ENCODE data around the gene ASB3.
"Not testable (repeated sequence)": the region's sequence is repeated elsewhere in the genome, so short reads cannot be mapped to it uniquely, and the experiment has no call there.

ASB3 gene, protein sequence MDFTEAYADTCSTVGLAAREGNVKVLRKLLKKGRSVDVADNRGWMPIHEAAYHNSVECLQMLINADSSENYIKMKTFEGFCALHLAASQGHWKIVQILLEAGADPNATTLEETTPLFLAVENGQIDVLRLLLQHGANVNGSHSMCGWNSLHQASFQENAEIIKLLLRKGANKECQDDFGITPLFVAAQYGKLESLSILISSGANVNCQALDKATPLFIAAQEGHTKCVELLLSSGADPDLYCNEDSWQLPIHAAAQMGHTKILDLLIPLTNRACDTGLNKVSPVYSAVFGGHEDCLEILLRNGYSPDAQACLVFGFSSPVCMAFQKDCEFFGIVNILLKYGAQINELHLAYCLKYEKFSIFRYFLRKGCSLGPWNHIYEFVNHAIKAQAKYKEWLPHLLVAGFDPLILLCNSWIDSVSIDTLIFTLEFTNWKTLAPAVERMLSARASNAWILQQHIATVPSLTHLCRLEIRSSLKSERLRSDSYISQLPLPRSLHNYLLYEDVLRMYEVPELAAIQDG

DNA sequence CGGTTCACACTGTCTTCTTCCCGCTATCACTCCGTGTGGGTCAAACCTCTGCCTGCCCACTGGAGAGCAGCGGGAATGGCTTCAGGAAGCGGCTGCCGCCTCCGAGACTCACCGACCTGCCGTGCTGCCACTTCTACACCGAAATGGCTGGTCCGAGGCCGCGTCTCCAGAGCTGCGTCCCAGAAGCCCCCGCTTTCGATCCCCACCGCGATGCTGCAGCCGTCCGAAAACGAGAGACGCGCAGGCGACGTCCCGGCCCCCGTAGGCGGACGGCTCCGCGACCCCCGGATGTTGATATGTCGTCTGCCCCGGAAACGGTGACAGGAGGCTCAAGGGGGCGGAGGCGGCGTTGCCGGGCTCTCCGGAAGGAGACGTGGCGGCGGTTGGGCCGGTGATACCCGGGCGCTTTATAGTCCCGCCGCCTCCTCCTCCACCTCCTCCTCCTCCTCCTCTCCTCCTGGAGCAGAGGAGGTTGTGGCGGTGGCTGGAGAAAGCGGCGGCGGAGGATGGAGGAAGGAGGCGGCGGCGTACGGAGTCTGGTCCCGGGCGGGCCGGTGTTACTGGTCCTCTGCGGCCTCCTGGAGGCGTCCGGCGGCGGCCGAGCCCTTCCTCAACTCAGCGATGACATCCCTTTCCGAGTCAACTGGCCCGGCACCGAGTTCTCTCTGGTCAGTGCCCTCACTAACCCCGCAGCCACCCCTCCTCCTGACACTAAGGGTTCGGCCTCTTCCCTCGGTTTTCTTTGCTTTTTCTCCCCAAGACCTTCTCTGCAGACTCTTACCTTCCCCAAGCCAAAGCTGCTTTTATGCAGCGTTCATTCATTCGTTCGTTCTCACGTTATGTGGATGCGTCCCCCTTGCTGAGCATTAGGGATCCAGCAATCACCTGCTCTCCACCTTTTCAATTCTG lies at the start of gene ASB3, which contains the start of gene ERLEC1:
TSS of gene ASB3 (minus strand) at position 249 of the 909 bp plus-strand sequence. CDS start 21,381 bp downstream, outside the sequence.
TSS of gene ERLEC1 (plus strand) at position 340 of the 909 bp plus-strand sequence. CDS start at position 507, 167 bp downstream.
- peak within 1 kb of the TSS; percentile 27 to 94 (median 87) for H3K27ac ChIP-seq
- peak within 1 kb of the TSS; percentile 75 to 94 (median 86) for H3K4me3 ChIP-seq

DNA sequence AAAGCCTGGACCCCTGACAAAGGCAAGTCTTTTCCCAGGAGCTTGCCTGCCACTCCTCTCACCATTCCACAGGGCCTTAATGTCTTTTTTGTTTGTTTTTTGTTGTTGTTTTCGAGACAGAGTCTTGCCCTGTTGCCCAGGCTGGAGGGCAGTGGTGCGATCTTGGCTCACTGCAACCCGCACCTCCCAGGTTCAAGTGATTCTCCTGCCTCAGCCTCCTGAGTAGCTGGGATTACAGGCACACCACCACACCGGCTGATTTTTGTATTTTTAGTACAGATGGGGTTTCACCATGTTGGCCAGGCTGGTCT lies 43.2 kb upstream of the ASB3 start:
- H3K27ac ChIP-seq, H3K4me3 ChIP-seq: not testable (repeated sequence)

DNA sequence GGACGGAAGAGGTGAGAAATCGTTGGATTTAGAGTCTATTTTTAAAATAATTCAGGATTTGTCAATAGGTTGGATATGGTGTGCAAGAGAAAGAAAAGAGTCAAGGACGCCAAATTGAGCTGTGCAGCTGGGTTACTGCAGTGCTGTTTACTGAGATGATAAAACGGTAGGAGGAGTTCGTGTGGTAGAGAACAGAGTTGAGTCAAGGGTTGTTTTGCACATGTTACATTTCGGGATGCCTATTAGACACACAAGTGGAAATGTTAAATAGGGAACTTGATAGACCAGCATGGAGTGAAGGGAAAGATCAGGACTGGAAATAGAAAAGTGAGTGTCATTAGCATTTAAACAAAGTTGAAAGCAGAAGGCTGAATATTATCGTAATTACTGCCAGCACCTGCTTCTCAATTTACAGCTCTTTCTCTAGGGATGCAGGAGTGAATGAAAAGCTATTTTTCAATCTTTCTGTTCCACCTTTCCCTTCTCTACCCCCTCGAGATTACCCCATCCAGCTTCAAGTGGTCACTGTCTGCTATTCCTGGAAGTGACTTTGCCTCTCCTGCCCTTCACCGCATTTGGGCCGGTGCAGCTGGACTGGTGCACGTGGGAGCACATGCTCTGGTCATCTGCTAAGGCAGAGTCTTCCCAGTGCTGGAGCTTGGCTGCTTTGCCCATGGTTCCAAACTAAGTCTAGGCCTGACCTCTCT lies 42.7 kb upstream of the ASB3 start:
- H3K27ac ChIP-seq: no peak overlapping the region

DNA sequence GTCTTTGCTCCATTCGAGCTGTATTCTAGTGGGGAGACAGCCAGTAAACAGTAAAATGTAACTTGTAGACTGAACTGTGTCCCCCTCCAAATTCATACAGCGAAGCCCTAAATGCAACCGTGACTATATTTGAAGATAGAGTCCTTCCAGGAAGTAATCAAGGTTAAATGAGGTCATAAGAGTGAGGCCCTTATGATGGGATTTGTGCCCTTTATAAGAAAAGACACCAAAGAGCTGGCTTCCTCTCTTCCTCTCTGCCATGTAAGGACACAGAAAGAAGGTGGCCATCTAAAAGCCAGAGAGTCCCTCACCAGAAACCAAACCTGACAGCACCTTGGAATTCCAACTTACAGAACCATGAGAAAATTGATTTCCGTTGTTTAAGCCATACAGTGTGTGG lies 41.6 kb upstream of the ASB3 start:
- no peak overlapping the region for H3K4me3 ChIP-seq
- H3K27ac ChIP-seq: no peak overlapping the region

More for the DNA sequence above, 42.7 kb upstream of the ASB3 start:
- H3K4me3 ChIP-seq: no peak overlapping the region

DNA sequence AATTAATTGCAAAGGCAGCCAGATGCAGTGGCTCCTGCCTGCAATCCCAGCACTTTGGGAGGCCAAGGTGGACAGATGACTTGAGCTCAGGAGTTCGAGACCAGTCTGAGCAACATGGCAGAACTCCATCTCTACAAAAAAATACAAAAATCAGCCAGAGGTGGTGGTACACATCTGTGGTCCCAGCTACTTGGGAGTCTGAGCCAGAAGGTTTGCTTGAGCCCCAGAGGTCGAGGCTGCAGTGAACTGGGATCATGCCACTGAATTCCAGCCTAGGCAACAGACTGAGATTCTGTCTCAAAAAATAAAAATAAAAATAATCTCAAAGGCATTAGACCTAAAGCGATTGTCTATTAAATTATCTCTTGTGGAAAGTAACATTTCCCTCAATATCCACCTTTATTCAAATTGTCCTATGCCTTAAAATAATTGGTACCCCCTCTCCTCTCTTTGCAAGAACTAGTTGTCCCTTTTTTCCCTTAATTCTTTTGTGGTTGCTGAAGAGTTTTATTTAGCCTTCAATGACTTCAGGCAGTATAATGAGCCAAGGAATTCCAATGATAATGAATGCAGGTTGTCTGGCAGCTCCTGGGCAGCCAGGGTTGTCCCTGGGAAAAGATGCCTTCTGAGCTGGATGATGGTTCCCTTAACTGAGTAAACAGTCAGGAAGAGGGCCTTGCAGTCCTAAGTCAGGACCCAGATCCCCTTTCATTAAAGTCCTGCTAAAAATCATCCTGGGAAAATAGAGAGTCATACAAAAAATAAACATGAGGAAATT lies 40.8 kb upstream of the ASB3 start:
- no peak overlapping the region for H3K4me3 ChIP-seq
- peak overlapping the region in 5 of 21 experiments; percentile 6 to 48 (median 16) for H3K27ac ChIP-seq

DNA sequence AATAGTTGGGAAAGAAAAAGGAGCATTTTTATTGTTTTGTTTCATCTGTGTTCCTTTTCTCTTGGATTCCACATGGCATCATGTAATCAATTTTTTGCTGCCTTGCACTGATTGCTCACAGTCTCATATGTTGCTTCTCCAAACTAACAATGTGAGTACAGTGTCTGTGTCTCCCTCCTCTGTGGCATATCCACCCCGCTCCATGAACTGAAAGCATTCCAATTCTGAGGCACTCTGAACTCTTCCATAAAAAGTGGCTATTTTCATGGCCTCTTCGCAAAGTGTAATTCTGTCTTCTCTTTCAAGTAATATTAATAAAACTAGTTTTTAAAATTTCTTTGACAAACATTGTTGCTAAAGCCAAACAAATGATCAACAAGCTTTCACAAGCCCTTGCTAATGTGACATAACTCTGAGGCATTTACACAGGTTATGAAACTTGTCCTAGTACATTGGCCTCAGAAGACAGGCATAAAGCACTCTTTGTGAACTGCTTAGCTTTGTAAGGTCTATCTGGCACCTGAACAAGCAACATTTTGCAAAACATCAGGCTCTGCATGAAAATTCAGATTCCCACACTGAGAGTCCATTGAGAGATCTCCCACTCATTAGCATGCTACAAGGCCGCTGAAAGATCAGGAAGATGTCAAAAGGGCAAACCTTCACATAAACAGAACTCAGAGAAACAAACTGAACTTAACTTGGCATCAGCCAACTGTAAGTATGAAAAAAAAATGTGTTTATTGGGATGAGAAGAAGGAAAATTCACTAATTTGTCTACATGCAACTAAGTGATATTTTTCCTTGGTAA lies 40.0 kb upstream of the ASB3 start:
- H3K27ac ChIP-seq: peak overlapping the region in 6 of 21 experiments; percentile 16 to 64 (median 32)
- H3K4me3 ChIP-seq: no peak overlapping the region

DNA sequence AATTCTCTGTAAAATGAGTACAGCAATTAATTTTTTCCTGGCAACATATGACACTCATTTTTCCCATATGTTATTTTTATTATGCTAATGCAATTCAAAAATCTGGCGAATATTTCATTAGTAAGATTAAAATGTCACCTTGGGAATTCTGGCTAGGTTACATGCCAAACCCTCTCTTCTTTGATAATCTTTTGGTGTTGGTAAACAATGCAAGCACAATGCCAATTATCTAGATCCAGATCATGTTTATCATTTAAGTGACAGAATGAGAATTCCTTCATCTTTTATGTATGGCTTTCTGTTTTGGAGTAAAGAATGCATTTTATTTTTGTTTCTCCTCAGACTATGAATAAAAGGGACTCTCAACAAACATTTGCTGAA lies 39.3 kb upstream of the ASB3 start:
- peak overlapping the region in 7 of 21 experiments; percentile 5 to 64 (median 23) for H3K27ac ChIP-seq
- no peak overlapping the region for H3K4me3 ChIP-seq

DNA sequence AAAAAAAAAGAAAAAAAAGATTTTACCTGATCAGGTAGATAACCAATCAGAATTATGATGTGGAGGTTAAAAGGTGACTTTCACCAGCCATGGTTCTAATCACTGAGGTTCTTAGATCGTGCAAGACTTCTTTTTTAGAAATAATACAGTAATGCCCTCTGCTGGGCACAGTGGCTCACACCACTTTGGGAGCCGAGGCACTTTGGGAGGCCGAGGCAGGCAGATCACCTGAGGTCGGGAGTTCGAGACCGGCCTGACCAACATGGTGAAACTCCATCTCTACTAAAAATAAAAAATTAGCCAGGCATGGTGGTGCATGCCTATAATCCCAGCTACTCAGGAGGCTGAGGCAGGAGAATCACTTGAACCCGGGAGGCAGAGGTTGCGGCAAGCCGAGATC lies 36.9 kb upstream of the ASB3 start:
- not testable (repeated sequence) for H3K4me3 ChIP-seq, H3K27ac ChIP-seq

DNA sequence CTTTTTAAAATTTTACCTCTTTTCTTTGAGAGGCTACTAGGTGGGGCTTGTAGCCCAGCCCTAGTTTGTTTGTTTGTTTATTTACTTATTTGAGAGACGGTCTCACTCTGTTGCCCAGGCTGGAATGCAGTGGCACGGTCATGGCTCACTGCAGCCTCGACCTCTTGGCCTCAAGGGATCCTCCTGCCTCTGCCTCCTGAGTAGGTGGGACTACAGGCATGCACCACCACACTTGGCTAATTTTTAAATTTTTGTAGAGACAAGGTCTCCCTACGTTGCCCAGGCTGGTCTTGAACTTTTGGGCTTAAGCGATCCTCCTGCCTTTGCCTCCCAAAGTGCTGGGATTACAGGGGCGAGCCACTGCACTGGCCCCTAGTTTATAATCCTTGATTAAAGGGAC lies 35.1 kb upstream of the ASB3 start:
- no peak overlapping the region for H3K27ac ChIP-seq
- H3K4me3 ChIP-seq: no peak overlapping the region

DNA sequence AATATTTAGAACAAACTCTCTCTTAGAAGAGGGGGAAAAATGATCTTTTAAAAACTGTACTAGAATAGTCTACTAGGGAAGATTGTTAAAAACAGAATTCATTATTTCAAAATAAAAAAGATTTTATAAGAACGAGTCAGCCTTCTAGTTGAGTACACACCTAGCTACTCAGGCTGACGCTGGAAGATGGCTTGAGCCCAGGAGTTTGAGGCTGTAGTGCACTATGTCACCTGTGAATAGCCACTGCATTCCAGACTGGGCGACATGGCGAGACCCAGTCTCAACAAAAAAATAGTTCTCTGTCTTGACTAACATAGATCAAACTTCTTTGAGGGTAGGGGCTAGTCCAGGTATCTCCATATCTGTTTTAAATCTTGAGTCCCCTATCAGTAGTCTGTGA lies 34.0 kb upstream of the ASB3 start:
- H3K27ac ChIP-seq: no peak overlapping the region
- H3K4me3 ChIP-seq: no peak overlapping the region

DNA sequence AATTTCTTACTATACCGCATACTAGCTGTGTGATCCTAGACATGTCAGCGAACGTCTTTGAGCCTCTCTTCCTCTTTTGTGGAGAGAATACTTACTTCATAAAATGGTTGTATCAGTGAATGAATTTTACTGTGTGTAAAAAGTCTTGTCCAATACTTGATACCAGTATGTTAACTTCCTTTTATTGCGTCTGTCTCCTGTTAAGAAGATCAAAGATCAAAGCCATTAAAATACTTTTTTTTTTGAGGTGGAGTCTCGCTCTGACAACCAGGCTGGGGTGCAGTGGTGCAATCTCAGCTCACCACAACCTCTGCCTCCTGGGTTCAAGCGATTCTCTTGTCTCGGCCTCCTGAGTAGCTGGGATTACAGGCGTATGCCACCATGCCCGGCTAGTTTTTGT lies 33.3 kb upstream of the ASB3 start:
- Histone ChIP-seq H3K27ac (no peak overlapping the region), H3K4me3 (no peak overlapping the region)

DNA sequence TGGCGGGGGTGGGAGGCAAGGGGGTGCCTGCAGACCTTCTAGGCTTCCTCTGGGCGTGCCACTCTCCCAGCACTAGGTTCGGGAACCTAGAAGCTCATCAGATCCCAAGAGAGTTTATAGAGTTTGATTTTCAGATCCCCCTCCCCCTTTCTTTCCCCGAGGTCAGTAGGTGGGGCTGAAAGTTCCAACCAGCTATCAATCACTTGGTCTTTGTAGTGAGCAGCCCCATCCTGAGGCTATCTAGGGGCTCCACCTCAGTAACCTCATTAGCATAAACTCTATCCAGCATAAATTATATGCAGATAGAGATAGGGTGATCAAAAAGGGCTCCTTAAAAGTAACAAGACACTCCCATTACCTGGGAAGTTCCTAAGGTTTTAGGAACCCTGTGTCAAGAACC lies 32.9 kb upstream of the ASB3 start:
- no peak overlapping the region for H3K27ac ChIP-seq

DNA sequence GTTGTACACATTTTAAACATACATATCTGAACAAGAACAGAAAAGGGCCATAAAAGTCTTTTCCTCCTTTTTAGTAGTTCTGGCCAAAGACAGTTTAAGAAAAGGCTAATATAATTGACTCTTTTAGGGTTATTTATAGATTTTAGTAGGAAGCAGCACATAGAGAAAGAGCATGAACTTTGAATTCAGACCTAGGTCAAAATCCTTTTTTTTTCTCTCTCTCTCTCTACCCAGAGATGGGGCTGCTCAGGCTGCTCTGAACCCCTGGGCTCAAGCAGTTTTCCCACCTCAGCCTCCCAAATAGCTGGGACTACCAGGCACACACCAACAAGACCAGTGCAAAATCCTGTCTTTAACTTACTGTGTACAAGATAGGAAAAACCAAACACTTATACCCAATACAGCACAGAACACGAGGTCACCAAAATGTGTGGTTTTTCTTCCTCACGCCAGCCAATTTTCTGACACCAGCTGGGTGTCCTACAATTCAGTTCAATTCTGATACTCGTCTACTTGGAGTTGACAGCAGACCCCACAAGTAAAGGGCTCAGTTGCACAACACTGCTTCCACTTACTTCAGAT lies 32.2 kb upstream of the ASB3 start:
- Histone ChIP-seq H3K4me3 (no peak overlapping the region), H3K27ac (no peak overlapping the region)

More for the DNA sequence above, 32.9 kb upstream of the ASB3 start:
- no peak overlapping the region for H3K4me3 ChIP-seq

DNA sequence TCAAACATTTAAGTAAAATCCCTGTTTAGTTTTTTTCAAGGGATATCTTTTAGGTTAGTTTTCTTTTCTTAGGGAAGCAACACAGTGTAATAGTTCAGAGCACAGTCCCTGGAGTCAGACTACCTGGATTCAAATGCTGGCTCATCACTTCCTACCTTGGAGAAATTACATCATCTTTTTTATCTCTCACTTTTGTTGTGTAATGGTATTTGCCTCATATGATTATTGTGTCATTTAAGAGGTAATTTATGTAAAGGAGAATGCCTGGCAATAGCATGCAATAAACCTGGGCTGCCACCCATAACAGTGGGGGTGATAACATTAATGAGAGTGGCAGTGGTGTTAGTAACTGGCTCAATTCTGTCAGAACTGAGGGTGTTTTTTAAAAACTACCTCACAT lies 26.4 kb upstream of the ASB3 start:
- no peak overlapping the region for H3K27ac ChIP-seq
- no peak overlapping the region for H3K4me3 ChIP-seq

DNA sequence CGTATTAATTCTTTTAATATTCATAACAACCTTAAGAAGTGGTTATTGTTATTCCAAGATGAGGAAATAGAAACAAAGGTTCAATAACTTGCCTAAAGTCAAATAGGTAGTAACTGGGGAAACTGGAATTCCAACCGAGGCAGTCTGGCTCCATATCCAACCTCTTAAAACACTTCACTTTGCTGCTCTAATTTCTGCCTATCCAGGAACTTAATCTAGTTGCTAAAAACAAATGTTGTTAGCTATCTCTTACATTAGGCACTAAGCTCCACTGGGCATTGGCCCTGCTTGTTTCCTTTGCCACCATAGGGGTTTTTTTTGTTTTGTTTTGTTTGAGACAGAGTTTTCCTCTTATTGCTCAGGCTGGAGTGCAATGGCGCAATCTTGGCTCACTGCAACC lies 24.8 kb upstream of the ASB3 start:
- Histone ChIP-seq H3K4me3 (no peak overlapping the region), H3K27ac (no peak overlapping the region)

DNA sequence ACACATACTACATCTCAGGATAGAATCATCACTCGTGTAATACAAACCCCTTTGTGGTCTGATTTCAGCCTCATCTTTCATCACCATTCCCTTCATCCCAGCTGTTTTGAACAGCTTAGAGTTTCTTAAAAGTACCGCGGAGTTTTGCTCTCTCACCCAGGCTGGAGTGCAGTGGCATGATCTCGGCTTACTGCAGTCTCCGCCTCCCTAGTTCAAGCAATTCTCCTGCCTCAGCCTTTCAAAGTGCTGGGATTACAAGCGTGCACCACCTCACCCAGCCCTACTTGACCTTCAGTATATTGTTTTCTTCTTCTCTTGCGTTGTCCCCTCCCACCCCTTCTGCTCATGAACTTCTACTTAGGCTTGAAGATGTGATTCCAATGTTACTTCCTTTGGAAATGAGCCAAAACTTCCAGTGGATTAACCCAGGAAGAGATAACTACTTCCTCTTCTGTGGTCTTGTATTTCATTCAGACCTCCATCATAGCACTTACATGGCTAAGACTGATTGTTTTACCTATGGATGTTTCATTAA lies 15.9 kb upstream of the ASB3 start:
- Histone ChIP-seq H3K4me3 (no peak overlapping the region), H3K27ac (no peak overlapping the region)

DNA sequence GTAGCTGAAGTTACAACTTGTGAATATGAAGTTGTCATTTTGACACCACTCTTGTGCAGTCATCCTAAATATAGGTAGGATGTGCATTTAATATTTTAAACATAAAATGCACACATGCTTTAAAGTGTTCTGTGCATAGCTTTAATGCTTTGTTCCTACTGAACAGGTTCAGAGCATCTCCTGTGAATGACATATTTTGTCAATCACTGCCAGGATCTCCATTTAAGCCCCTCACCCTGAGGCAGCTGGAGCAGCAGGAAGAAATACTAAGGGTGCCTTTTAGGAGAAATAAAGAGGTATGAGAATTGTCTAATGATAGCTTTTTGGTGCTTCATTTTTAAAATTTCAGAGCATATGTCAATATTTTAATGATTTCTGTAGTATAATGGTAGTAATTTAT lies 14.8 kb upstream of the ASB3 start:
- no peak overlapping the region for H3K27ac ChIP-seq
- no peak overlapping the region for H3K4me3 ChIP-seq

DNA sequence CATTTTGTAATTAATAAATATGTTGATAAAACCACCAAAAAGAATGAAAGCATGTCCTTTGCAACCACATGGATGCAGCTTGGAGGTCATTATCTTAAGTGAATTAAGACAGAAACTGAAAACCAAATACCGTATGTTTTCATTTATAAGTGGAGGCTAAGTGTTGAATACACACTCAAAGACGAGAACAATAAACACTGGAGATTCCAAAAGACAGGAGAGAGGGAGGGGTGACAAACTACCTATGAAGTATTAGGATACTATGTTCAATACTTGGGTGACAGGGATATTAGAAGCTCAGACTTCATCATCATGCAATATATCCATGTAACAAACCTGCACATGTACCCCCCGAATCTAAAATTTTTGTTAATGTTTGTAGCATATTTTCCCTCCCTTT lies 7.1 kb upstream of the ASB3 start:
- H3K4me3 ChIP-seq: no peak overlapping the region
- H3K27ac ChIP-seq: no peak overlapping the region
